Measurements from ENCODE around the gene TMPRSS11D. TPM values are rescaled to one million over a fixed set of nuclear protein-coding genes. Genes with fewer than 3 reads are reported as not detected.
A peak's percentile ranks its signal among the peaks of the same experiment; 100 is the strongest.

TMPRSS11D gene
- total RNA-seq, 1 donor = not detected

GRCh38 chr4:67879486-67879885 lies 4.3 kb downstream of the TMPRSS11D start:
- no peak for DNase-seq (ENCODE audit: insufficient read length, low spot score, missing footprints)
- Histone ChIP-seq H3K27me3 (ENCODE audit: insufficient read depth, low read length) (no peaks in the 10 kb centered on the region), H3K27ac (ENCODE audit: low read depth, low read length) (no peak overlapping the region), H4K20me1 (ENCODE audit: insufficient read depth, low read length) (no peaks in the 10 kb centered on the region), H3K4me1 (ENCODE audit: insufficient read depth, low read length) (no peaks in the 10 kb centered on the region), H3K4me3 (ENCODE audit: insufficient read depth, low read length) (no peak overlapping the region), H2AFZ (ENCODE audit: low read length) (no peak overlapping the region), H3K4me2 (ENCODE audit: insufficient read depth, low read length) (no peak overlapping the region), H3K79me2 (ENCODE audit: insufficient read depth, low read length) (no peaks in the 10 kb centered on the region), H3K9me3 (ENCODE audit: low read depth, low read length) (no peaks in the 10 kb centered on the region), H3K36me3 (ENCODE audit: insufficient read depth, low read length) (no peaks in the 10 kb centered on the region)
- TF ChIP-seq, protein P1, sequence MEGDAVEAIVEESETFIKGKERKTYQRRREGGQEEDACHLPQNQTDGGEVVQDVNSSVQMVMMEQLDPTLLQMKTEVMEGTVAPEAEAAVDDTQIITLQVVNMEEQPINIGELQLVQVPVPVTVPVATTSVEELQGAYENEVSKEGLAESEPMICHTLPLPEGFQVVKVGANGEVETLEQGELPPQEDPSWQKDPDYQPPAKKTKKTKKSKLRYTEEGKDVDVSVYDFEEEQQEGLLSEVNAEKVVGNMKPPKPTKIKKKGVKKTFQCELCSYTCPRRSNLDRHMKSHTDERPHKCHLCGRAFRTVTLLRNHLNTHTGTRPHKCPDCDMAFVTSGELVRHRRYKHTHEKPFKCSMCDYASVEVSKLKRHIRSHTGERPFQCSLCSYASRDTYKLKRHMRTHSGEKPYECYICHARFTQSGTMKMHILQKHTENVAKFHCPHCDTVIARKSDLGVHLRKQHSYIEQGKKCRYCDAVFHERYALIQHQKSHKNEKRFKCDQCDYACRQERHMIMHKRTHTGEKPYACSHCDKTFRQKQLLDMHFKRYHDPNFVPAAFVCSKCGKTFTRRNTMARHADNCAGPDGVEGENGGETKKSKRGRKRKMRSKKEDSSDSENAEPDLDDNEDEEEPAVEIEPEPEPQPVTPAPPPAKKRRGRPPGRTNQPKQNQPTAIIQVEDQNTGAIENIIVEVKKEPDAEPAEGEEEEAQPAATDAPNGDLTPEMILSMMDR (IDR thresholded peaks at IDR 0.05; ENCODE audit: extremely low read depth, low read depth, low read length) = no peak

DNA sequence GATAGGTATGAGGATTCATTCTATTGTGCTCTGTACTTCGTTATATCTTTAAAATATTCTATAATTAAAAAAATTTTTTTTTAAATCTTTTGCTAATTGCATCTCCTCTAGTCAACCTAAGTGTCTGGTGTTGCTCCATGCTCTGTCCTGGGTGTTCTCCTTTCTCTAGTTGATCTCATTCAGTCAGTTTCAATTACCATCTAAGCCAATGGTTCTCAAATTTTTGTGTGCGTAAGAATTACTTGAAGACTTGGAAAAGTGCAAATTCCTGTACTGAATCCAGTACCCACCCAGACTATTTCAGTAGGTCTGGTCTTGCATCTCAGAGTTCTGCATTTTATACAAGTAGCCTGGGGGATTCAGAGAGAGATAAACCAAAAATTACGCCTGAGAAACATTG lies 6.7 kb downstream of the TMPRSS11D start:
- H3K4me3 ChIP-seq (ENCODE audit: insufficient read depth, low read length) = no peak overlapping the region
- H3K9me3 ChIP-seq (ENCODE audit: low read depth, low read length) = no peaks in the 10 kb centered on the region
- no peak overlapping the region for H3K27ac ChIP-seq (ENCODE audit: low read depth, low read length)
- no peaks in the 10 kb centered on the region for H3K36me3 ChIP-seq (ENCODE audit: insufficient read depth, low read length)
- TF ChIP-seq, protein P1 (IDR thresholded peaks at IDR 0.05; ENCODE audit: extremely low read depth, low read depth, low read length) = no peak
- DNase-seq (ENCODE audit: insufficient read length, low spot score, missing footprints) = no peak
- H4K20me1 ChIP-seq (ENCODE audit: insufficient read depth, low read length) = no peaks in the 10 kb centered on the region
- no peaks in the 10 kb centered on the region for H3K27me3 ChIP-seq (ENCODE audit: insufficient read depth, low read length)
- H2AFZ ChIP-seq (ENCODE audit: low read length) = no peak overlapping the region
- H3K4me2 ChIP-seq (ENCODE audit: insufficient read depth, low read length) = no peak overlapping the region
- no peaks in the 10 kb centered on the region for H3K79me2 ChIP-seq (ENCODE audit: insufficient read depth, low read length)
- H3K4me1 ChIP-seq (ENCODE audit: insufficient read depth, low read length) = no peaks in the 10 kb centered on the region

DNA sequence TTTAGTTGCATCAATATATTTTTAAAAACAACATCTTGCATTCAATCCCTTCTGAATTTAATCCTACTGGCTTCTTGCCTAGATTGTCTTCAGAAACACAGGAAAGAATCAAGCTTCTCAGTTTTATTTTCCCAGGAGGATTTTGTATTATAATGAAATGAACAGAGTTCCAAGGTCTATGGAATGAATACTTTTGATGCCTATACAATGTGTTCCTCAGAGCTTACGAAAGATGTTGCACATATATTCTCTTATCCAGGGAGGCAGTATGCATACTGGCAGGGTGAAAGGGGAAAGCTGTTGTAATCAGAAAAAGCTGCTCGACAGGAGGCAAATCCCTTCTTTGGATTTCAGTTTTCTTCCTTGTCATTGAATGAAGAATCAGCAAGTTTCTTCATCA lies 8.8 kb downstream of the TMPRSS11D start:
- Histone ChIP-seq H3K79me2 (ENCODE audit: insufficient read depth, low read length) (no peaks in the 10 kb centered on the region), H3K4me1 (ENCODE audit: insufficient read depth, low read length) (no peaks in the 10 kb centered on the region), H3K4me3 (ENCODE audit: insufficient read depth, low read length) (no peak overlapping the region), H4K20me1 (ENCODE audit: insufficient read depth, low read length) (no peaks in the 10 kb centered on the region), H3K36me3 (ENCODE audit: insufficient read depth, low read length) (no peaks in the 10 kb centered on the region), H3K9me3 (ENCODE audit: low read depth, low read length) (no peaks in the 10 kb centered on the region), H3K27me3 (ENCODE audit: insufficient read depth, low read length) (no peaks in the 10 kb centered on the region), H3K27ac (ENCODE audit: low read depth, low read length) (no peak overlapping the region), H3K4me2 (ENCODE audit: insufficient read depth, low read length) (no peak overlapping the region), H2AFZ (ENCODE audit: low read length) (peak overlapping the region; percentile 12)
- TF ChIP-seq, protein P1 (IDR thresholded peaks at IDR 0.05; ENCODE audit: extremely low read depth, low read depth, low read length) = no peak
- DNase-seq (ENCODE audit: insufficient read length, low spot score, missing footprints) = no peak

DNA sequence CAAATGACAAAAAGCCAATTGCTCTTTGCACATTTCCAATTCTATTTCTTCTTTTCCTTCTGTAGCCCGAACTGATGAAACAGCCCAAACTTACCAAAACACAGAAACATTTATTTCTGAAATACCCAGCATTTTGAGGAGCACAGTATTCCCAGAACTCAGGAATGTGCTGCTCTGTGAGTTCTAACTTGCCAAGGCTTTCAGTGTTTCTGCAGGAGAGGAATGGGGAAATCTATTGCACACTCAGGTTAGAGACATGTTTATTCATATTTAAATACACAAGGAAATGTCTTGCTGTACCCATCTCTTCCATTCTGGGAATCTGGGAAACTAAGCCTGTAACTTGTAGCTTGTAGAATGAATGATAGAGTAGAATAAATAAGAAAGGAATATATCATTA lies 10.7 kb downstream of the TMPRSS11D start:
- Histone ChIP-seq H3K36me3 (ENCODE audit: insufficient read depth, low read length) (no peaks in the 10 kb centered on the region), H4K20me1 (ENCODE audit: insufficient read depth, low read length) (no peaks in the 10 kb centered on the region), H3K4me2 (ENCODE audit: insufficient read depth, low read length) (no peak overlapping the region), H3K79me2 (ENCODE audit: insufficient read depth, low read length) (no peaks in the 10 kb centered on the region), H3K27ac (ENCODE audit: low read depth, low read length) (no peak overlapping the region), H3K4me1 (ENCODE audit: insufficient read depth, low read length) (no peaks in the 10 kb centered on the region), H3K27me3 (ENCODE audit: insufficient read depth, low read length) (no peaks in the 10 kb centered on the region), H2AFZ (ENCODE audit: low read length) (no peak overlapping the region), H3K4me3 (ENCODE audit: insufficient read depth, low read length) (no peak overlapping the region), H3K9me3 (ENCODE audit: low read depth, low read length) (no peaks in the 10 kb centered on the region)
- TF ChIP-seq, protein P1 (IDR thresholded peaks at IDR 0.05; ENCODE audit: extremely low read depth, low read depth, low read length) = no peak
- peak; percentile 3 for DNase-seq (ENCODE audit: insufficient read length, low spot score, missing footprints)
